K562 (cell line): Measurements from ENCODE around the gene VWA8. TPM values are rescaled to one million over a fixed set of nuclear protein-coding genes. Genes with fewer than 3 reads are reported as not detected.
A peak's percentile ranks its signal among the peaks of the same experiment; 100 is the strongest.

Source experiments
- AFF1 ChIP-seq, 2 experiments: fragments of 450-650 bp; IDR thresholded peaks; 2 replicates each; pipeline ENCODE4 v1.6.1; 2018; ENCODE audit warnings: mild to moderate bottlenecking in 2 of 2, low read depth in 1 of 2; ENCODE audit not compliant: partially characterized antibody in 2 of 2
- BHLHE40 ChIP-seq: IDR thresholded peaks from 2 replicates; pipeline ENCODE4 v1.6.1; 2011; ENCODE audit warnings: low read length, improper control_type of control experiment
- ELF2 ChIP-seq: fragments of 250-450 bp; sonication (Bioruptor Pico); IDR thresholded peaks from 2 replicates; pipeline ENCODE4 v1.5.0; 2021; ENCODE audit warnings: mild to moderate bottlenecking
- GATA2 ChIP-seq: sonication (generic); formaldehyde crosslinking; IDR thresholded peaks from 2 replicates; pipeline ENCODE4 v1.4.0; 2020; ENCODE audit warnings: mild to moderate bottlenecking, missing genetic modification reagents
- GATAD2B ChIP-seq: fragments of 450-650 bp; IDR thresholded peaks from 2 replicates; pipeline ENCODE4 v1.6.1; 2017; ENCODE audit warnings: mild to moderate bottlenecking, borderline replicate concordance
- HDAC8 ChIP-seq: fragments of 450-650 bp; IDR thresholded peaks from 2 replicates; pipeline ENCODE4 v1.6.1; 2016; ENCODE audit warnings: mild to moderate bottlenecking, missing genetic modification characterization, moderate library complexity, missing compliant biosample characterization
- MEF2D ChIP-seq: conservative IDR thresholded peaks from 2 replicates; pipeline ENCODE4 v1.6.1; 2016; ENCODE audit warnings: low read depth, missing genetic modification characterization, missing compliant biosample characterization
- MNT ChIP-seq, 2 experiments: fragments of 450-650 bp; conservative IDR thresholded peaks; 2 replicates each; pipeline ENCODE4 v1.6.1; 2017; ENCODE audit warnings: mild to moderate bottlenecking in 2 of 2, moderate library complexity in 2 of 2
- PRPF4 ChIP-seq: fragments of 200-400 bp; formaldehyde crosslinking; IDR thresholded peaks from one replicate; pipeline ENCODE4 v1.6.1; 2017; ENCODE audit warnings: low read length, low read depth, mild to moderate bottlenecking; ENCODE audit not compliant: insufficient read depth, poor library complexity, severe bottlenecking
- THRA ChIP-seq: fragments of 450-650 bp; IDR thresholded peaks from 2 replicates; pipeline ENCODE4 v1.6.1; 2017; ENCODE audit warnings: mild to moderate bottlenecking, moderate library complexity
- ZBED1 ChIP-seq: IDR thresholded peaks from 2 replicates; pipeline ENCODE4 v1.6.1; 2014
- ZNF274 ChIP-seq: IDR thresholded peaks from 2 replicates; pipeline ENCODE4 v1.6.1; 2011; ENCODE audit warnings: low read depth, mild to moderate bottlenecking, low read length, moderate library complexity, borderline replicate concordance
- ZNF609 ChIP-seq: sonication (generic); formaldehyde crosslinking; IDR thresholded peaks from 2 replicates; pipeline ENCODE4 v1.8.1; 2023; ENCODE audit warnings: missing genetic modification reagents, mild to moderate bottlenecking, borderline replicate concordance
- polyA plus RNA-seq, 8 experiments: library from polyadenylated mRNA; depleted of rRNA in 4 of 8; stranded (reverse) in 5 of 8; unstranded in 3 of 8; fragments of >200 nt; fragmentation: Nextera tagmentation in 2 of 8; fragmentation: Illumina TruSeq in 1 of 8; extraction: Ambion mirVana in 2 of 8; extraction: Trizol in 1 of 8; gene quantifications; 2 replicates each; pipeline versions ENCODE4 v1.2.1 to v1.2.3, GENCODE V29; 2011 to 2014; ENCODE audit warnings: inconsistent platforms in 1 of 8, missing spikeins in 1 of 8
- total RNA-seq, 7 experiments: library from RNA; depleted of rRNA in 6 of 7; stranded (reverse); fragments of >200 nt in 6 of 7; fragmentation: Illumina TruSeq in 2 of 7; extraction: Trizol in 2 of 7; gene quantifications; 2 replicates each; pipeline versions ENCODE4 v1.2.1 to v1.2.3, GENCODE V29; 2011 to 2021; ENCODE audit warnings: low replicate concordance in 1 of 7

The VWA8 gene
- total and polyA plus RNA-seq, 9 of the 15 experiments (the other 6 are each of a cell fraction or from before 2014, with no cell fraction given), result 2.1 to 18.5 (median 13.3) TPM

- TF ChIP-seq GATAD2B (peak; percentile 67; the same call in 1 of the 2 replicates), GATA2 (CRISPR knock-in tag) (peak; percentile 69), PRPF4 (no peak), AFF1 (IDR thresholded peaks at IDR 0.05; ENCODE audit: low read depth in 1 of 2, partially characterized antibody in 2 of 2) (peak in 1 of 2 experiments; percentile 41), ELF2 (CRISPR knock-in tag) (no peak), ZNF274 (no peak), MEF2D (tag) (peak; percentile 63; the same call in 1 of the 2 replicates), HDAC8 (tag) (no peak), BHLHE40 (peak; percentile 69; the same call in 1 of the 2 replicates), ZBED1 (peak; percentile 95), THRA (no peak), ZNF609 (0 out of 2 replicates have a peak, but pooled peaks have one; percentile 41), MNT (conservative IDR thresholded peaks at IDR 0.05) (peak; percentile 52 to 63; a peak in 3 of 4 replicates)
Observed at GRCh38 chr13:41995946-41996345, 35.0 kb upstream of the VWA8 start (continued).
